ENCODE results near the gene FMO1. TPM values are rescaled to one million over a fixed set of nuclear protein-coding genes. Genes with fewer than 3 reads are reported as not detected.

FMO1 gene
- total and polyA plus RNA-seq, 2 of the 8 experiments (the other 6 are each of a cell fraction or from before 2014, with no cell fraction given), result 0.11 TPM; not detected in 1

DNA sequence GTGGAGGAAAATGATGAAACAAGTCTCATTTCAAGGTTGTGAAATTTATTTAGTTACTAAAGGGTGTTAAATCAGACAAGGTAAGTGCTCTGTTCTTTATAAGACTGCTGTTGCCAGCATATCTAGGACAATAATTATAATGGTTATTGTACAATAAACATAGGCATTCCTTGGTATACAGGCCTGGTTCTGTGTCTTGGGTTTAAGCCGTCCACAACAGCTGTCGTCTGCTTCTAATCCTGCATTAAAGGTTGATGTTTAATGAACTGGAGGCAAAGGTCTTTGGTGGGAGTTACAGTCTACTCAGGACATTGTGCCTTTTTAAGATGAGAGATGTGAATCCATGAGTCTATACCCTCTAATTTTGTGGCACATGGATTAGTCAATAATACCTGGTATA is 42.3 kb downstream of the FMO1 start (continued):
- TF ChIP-seq, protein P1, sequence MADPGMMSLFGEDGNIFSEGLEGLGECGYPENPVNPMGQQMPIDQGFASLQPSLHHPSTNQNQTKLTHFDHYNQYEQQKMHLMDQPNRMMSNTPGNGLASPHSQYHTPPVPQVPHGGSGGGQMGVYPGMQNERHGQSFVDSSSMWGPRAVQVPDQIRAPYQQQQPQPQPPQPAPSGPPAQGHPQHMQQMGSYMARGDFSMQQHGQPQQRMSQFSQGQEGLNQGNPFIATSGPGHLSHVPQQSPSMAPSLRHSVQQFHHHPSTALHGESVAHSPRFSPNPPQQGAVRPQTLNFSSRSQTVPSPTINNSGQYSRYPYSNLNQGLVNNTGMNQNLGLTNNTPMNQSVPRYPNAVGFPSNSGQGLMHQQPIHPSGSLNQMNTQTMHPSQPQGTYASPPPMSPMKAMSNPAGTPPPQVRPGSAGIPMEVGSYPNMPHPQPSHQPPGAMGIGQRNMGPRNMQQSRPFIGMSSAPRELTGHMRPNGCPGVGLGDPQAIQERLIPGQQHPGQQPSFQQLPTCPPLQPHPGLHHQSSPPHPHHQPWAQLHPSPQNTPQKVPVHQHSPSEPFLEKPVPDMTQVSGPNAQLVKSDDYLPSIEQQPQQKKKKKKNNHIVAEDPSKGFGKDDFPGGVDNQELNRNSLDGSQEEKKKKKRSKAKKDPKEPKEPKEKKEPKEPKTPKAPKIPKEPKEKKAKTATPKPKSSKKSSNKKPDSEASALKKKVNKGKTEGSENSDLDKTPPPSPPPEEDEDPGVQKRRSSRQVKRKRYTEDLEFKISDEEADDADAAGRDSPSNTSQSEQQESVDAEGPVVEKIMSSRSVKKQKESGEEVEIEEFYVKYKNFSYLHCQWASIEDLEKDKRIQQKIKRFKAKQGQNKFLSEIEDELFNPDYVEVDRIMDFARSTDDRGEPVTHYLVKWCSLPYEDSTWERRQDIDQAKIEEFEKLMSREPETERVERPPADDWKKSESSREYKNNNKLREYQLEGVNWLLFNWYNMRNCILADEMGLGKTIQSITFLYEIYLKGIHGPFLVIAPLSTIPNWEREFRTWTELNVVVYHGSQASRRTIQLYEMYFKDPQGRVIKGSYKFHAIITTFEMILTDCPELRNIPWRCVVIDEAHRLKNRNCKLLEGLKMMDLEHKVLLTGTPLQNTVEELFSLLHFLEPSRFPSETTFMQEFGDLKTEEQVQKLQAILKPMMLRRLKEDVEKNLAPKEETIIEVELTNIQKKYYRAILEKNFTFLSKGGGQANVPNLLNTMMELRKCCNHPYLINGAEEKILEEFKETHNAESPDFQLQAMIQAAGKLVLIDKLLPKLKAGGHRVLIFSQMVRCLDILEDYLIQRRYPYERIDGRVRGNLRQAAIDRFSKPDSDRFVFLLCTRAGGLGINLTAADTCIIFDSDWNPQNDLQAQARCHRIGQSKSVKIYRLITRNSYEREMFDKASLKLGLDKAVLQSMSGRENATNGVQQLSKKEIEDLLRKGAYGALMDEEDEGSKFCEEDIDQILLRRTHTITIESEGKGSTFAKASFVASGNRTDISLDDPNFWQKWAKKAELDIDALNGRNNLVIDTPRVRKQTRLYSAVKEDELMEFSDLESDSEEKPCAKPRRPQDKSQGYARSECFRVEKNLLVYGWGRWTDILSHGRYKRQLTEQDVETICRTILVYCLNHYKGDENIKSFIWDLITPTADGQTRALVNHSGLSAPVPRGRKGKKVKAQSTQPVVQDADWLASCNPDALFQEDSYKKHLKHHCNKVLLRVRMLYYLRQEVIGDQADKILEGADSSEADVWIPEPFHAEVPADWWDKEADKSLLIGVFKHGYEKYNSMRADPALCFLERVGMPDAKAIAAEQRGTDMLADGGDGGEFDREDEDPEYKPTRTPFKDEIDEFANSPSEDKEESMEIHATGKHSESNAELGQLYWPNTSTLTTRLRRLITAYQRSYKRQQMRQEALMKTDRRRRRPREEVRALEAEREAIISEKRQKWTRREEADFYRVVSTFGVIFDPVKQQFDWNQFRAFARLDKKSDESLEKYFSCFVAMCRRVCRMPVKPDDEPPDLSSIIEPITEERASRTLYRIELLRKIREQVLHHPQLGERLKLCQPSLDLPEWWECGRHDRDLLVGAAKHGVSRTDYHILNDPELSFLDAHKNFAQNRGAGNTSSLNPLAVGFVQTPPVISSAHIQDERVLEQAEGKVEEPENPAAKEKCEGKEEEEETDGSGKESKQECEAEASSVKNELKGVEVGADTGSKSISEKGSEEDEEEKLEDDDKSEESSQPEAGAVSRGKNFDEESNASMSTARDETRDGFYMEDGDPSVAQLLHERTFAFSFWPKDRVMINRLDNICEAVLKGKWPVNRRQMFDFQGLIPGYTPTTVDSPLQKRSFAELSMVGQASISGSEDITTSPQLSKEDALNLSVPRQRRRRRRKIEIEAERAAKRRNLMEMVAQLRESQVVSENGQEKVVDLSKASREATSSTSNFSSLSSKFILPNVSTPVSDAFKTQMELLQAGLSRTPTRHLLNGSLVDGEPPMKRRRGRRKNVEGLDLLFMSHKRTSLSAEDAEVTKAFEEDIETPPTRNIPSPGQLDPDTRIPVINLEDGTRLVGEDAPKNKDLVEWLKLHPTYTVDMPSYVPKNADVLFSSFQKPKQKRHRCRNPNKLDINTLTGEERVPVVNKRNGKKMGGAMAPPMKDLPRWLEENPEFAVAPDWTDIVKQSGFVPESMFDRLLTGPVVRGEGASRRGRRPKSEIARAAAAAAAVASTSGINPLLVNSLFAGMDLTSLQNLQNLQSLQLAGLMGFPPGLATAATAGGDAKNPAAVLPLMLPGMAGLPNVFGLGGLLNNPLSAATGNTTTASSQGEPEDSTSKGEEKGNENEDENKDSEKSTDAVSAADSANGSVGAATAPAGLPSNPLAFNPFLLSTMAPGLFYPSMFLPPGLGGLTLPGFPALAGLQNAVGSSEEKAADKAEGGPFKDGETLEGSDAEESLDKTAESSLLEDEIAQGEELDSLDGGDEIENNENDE (IDR thresholded peaks at IDR 0.05; ENCODE audit: insufficient replicate concordance, low read length), result no peak
- TF ChIP-seq TBP (IDR thresholded peaks at IDR 0.05; ENCODE audit: low read depth, low read length) (no peak), CREB1 (IDR thresholded peaks at IDR 0.05) (no peak), SP2 (IDR thresholded peaks at IDR 0.05; ENCODE audit: low read length) (no peak), POLR2A (IDR thresholded peaks at IDR 0.05; ENCODE audit: control extremely low read depth in 1 of 2, low read depth in 2 of 2, low read length in 2 of 2) (no peak), SIN3A (conservative IDR thresholded peaks at IDR 0.05 in 1 of 2, IDR thresholded peaks at IDR 0.05 in 1 of 2; ENCODE audit: low read depth in 1 of 2, low read length in 2 of 2) (no peak)

Measured in H1 (cell line).